ENCODE results near the gene DNAH8.

GRCh38 chr6:39074486-39074885 lies 359.4 kb downstream of the DNAH8 start:
- TF ChIP-seq CTCF (IDR thresholded peaks at IDR 0.05), result no peak
- TF ChIP-seq POLR2AphosphoS5 (IDR thresholded peaks at IDR 0.05; ENCODE audit: low read depth, low read length), result no peak
- TF ChIP-seq REST (IDR thresholded peaks at IDR 0.05; ENCODE audit: insufficient read depth in 1 of 2, low read depth in 2 of 2, low read length in 1 of 2), result no peak

Data from Panc1 (cell line).